Gastroesophageal sphincter (tissue), 4 donors: ENCODE data around the gene PLEKHM2. TPM values are rescaled to one million over a fixed set of nuclear protein-coding genes. Genes with fewer than 3 reads are reported as not detected.

Source experiments
- ATAC-seq: fragments of 150-250 bp; one replicate; pipeline ENCODE4 v1.9.1; 2016; ENCODE audit warnings: mild to moderate bottlenecking, moderate library complexity
- H3K27ac ChIP-seq, 4 donors: fragments of 200-600 bp; sonication (generic) in 3 of 4; 1 replicate in 3 of 4; 2 replicates in 1 of 4; pipeline ENCODE4 v1.5.1; 2016 to 2019
- H3K27me3 ChIP-seq: fragments of 200-600 bp; sonication (generic); one replicate; pipeline ENCODE4 v1.5.1; 2019
- H3K36me3 ChIP-seq, 2 donors: fragments of 200-600 bp; sonication (generic); one replicate each; pipeline ENCODE4 v1.5.1; 2019; ENCODE audit warnings: control low read depth in 1 of 2
- H3K4me1 ChIP-seq, 3 donors: fragments of 200-600 bp; sonication (generic); 1 replicate in 2 of 3; 2 replicates in 1 of 3; pipeline ENCODE4 v1.5.1; 2016 to 2019; ENCODE audit warnings: control low read depth in 2 of 3
- H3K4me3 ChIP-seq, 2 donors: fragments of 200-600 bp; sonication (generic); one replicate each; pipeline ENCODE4 v1.5.1; 2019; ENCODE audit warnings: mild to moderate bottlenecking in 1 of 2, moderate library complexity in 1 of 2
- H3K9me3 ChIP-seq, 3 donors: fragments of 200-600 bp; sonication (generic); one replicate each; pipeline ENCODE4 v1.5.1; 2017 to 2019; ENCODE audit warnings: control low read depth in 2 of 3
- EP300 ChIP-seq: sonication (generic); formaldehyde crosslinking; IDR thresholded peaks from one replicate; pipeline ENCODE4 v1.6.1; 2017; ENCODE audit warnings: antibody characterized with exemption, mild to moderate bottlenecking
- POLR2A ChIP-seq, 2 donors: fragments of 450-650 bp; IDR thresholded peaks; one replicate each; pipeline ENCODE4 v1.6.1; 2017; ENCODE audit warnings: antibody characterized with exemption in 2 of 2, mild to moderate bottlenecking in 2 of 2, moderate library complexity in 1 of 2
- POLR2AphosphoS5 ChIP-seq: sonication (generic); formaldehyde crosslinking; IDR thresholded peaks from one replicate; pipeline ENCODE4 v1.6.1; 2017; ENCODE audit warnings: antibody characterized with exemption
- WGBS, 2 donors: methylation state at CpG; one replicate each; pipeline ENCODE4 v1.1.5; 2018; ENCODE audit warnings: low coverage in 1 of 2; 5-methylcytosine and 5-hydroxymethylcytosine counted together
- total RNA-seq, 4 donors: library from RNA; depleted of rRNA; stranded (reverse); fragments of >200 nt; gene quantifications; one replicate each; pipeline ENCODE4 v1.1.0, GENCODE V29; 2016
- TF ChIP-seq, protein P1 (sequence below), 4 experiments: fragments of 200-600 bp in 2 of 4; fragments of 450-650 bp in 2 of 4; sonication (generic) in 1 of 4; IDR thresholded peaks; one replicate each; pipeline ENCODE4 v1.5.1; 2017 to 2019; ENCODE audit warnings: antibody characterized with exemption in 4 of 4, mild to moderate bottlenecking in 2 of 4, moderate library complexity in 2 of 4

The PLEKHM2 gene
- total RNA-seq, 4 donors from 2014 or later: 32.1 to 65.2 (median 41.8) TPM

DNA sequence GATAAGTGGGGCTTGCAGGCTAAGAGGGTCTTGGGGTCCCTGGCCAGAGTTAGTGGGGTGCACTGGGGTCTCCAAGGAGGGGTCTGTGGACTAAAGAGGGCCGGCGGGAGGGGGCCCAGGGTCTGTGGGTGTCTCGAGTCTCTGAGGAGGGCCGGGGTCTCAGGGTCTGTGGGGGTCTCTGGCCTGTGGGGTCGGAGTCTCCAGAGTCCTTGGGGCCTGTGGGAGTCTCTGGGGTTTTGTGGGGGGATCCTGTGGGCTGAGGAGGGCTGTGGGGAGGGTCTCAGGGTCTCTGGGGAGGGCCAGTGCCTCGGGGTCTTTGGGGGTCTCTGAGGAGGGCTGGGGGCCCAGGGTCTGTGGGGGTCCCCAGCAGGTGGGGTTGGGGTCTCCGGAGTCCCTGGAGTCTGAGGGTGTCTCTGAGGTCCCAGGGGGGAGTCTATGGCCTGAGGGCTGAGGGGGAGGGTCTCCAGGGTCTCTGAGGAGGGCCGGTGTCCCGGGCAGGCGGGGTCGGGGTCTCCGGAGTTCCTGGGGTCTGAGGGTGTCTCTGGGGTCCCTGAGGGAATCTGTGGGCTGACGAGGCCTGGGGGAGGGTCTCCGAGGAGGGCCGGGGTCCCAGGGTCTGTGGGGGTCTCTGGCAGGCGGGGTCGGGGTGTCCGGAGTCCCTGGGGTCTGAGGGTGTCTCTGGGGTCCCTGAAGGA is 628 bp upstream of the PLEKHM2 start:
- Histone ChIP-seq H3K9me3 (no peaks in the 10 kb centered on the region), H3K4me1 (peaks cover 0 to 44% (median 3%) of the 10 kb centered on the region in 3 donors), H3K27me3 (no peaks in the 10 kb centered on the region), H3K36me3 (no peaks in the 10 kb centered on the region), H3K4me3 (peak overlapping the region; percentile 91 to 93), H3K27ac (peak overlapping the region; percentile 84 to 99 (median 96))
- ATAC-seq: no peak
- no peak for TF ChIP-seq POLR2AphosphoS5
- TF ChIP-seq EP300: no peak
- TF ChIP-seq, protein P1, sequence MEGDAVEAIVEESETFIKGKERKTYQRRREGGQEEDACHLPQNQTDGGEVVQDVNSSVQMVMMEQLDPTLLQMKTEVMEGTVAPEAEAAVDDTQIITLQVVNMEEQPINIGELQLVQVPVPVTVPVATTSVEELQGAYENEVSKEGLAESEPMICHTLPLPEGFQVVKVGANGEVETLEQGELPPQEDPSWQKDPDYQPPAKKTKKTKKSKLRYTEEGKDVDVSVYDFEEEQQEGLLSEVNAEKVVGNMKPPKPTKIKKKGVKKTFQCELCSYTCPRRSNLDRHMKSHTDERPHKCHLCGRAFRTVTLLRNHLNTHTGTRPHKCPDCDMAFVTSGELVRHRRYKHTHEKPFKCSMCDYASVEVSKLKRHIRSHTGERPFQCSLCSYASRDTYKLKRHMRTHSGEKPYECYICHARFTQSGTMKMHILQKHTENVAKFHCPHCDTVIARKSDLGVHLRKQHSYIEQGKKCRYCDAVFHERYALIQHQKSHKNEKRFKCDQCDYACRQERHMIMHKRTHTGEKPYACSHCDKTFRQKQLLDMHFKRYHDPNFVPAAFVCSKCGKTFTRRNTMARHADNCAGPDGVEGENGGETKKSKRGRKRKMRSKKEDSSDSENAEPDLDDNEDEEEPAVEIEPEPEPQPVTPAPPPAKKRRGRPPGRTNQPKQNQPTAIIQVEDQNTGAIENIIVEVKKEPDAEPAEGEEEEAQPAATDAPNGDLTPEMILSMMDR (IDR thresholded peaks at IDR 0.05): no peak
- no peak for TF ChIP-seq POLR2A (IDR thresholded peaks at IDR 0.05)
- no CpG with 5 or more reads among the region's 18 CpGs for WGBS, 2 donors

GRCh38 chr1:15684468-15685291 is 560 bp downstream of the PLEKHM2 start:
- peaks cover 0 to 44% (median 3%) of the 10 kb centered on the region in 3 donors for H3K4me1 ChIP-seq
- peak overlapping the region; percentile 93 to 96 for H3K4me3 ChIP-seq
- no peak for TF ChIP-seq POLR2AphosphoS5
- no peak for TF ChIP-seq POLR2A (IDR thresholded peaks at IDR 0.05)
- TF ChIP-seq EP300: no peak
- TF ChIP-seq, protein P1 (IDR thresholded peaks at IDR 0.05): peak in 2 of 4 experiments; percentile 17 to 45
- peak overlapping the region; percentile 84 to 99 (median 90) for H3K27ac ChIP-seq
- WGBS, 2 donors: 0% methylated on average over 1 of the region's 72 CpGs; no CpG with 5 or more reads in 1 of the 2 donors
- peaks cover 0 to 5% of the 10 kb centered on the region in 2 donors for H3K36me3 ChIP-seq
- no peaks in the 10 kb centered on the region for H3K27me3 ChIP-seq
- ATAC-seq: peak; percentile 49
- H3K9me3 ChIP-seq: no peaks in the 10 kb centered on the region

- TF ChIP-seq EP300 (no peak), POLR2A (IDR thresholded peaks at IDR 0.05) (no peak), POLR2AphosphoS5 (no peak)
- TF ChIP-seq, protein P1 (IDR thresholded peaks at IDR 0.05): no peak
- peaks cover 0 to 53% (median 3%) of the 10 kb centered on the region in 3 donors for H3K4me1 ChIP-seq
- ATAC-seq: no peak
Observed at GRCh38 chr1:15685820-15686219, 1.7 kb downstream of the PLEKHM2 start.

DNA sequence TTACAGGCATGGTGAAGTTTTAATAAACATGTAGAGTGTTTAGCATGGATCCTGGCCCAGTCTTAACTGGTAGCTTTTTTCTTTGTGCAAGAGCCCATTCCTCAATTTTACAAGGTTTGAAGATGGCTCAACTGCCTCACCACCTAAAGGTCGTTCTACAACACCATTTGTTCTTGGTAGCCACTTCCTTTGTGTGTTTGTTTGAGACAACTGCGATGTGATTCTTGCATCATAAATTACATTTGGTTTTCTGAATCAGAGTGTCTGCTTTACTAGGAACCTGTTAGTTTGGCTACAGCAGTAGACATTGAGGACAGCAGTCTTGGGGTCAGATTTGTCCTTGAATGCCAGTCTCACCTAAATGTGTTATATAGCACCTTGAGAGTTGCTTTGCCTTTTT is 3.3 kb downstream of the PLEKHM2 start:
- Histone ChIP-seq H3K36me3 (peaks cover 0 to 5% of the 10 kb centered on the region in 2 donors), H3K27me3 (no peaks in the 10 kb centered on the region), H3K4me3 (no peak overlapping the region), H3K4me1 (peaks cover 0 to 69% (median 15%) of the 10 kb centered on the region in 3 donors), H3K9me3 (no peaks in the 10 kb centered on the region), H3K27ac (no peak overlapping the region)
- WGBS, 2 donors: 72 to 88% methylated on average over 2 of the region's 2 CpGs
- ATAC-seq: no peak
- TF ChIP-seq EP300: no peak
- TF ChIP-seq, protein P1 (IDR thresholded peaks at IDR 0.05): no peak
- no peak for TF ChIP-seq POLR2A (IDR thresholded peaks at IDR 0.05)
- no peak for TF ChIP-seq POLR2AphosphoS5

More at GRCh38 chr1:15685820-15686219, 1.7 kb downstream of the PLEKHM2 start:
- no peaks in the 10 kb centered on the region for H3K27me3 ChIP-seq
- 45 to 47% methylated on average over 4 of the region's 4 CpGs for WGBS, 2 donors
- H3K4me3 ChIP-seq: peak overlapping the region in 1 of 2 donors; percentile 93
- no peaks in the 10 kb centered on the region for H3K9me3 ChIP-seq
- peak overlapping the region in 3 of 4 donors; percentile 84 to 99 (median 95) for H3K27ac ChIP-seq
- H3K36me3 ChIP-seq: peaks cover 0 to 5% of the 10 kb centered on the region in 2 donors
